Gastrocnemius medialis (tissue), 4 donors: ENCODE measurements around the gene LPAR1.

ENCODE experiments used
- CTCF ChIP-seq, 5 experiments: fragments of 450-650 bp in 3 of 5; fragments of 200-600 bp in 2 of 5; sonication (generic) in 2 of 5; IDR thresholded peaks in 4 of 5; conservative IDR thresholded peaks in 1 of 5; 1 replicate in 4 of 5; 2 replicates in 1 of 5; pipeline ENCODE4 v1.5.1; 2016 to 2019; ENCODE audit warnings: antibody characterized with exemption in 5 of 5, mild to moderate bottlenecking in 3 of 5, moderate library complexity in 3 of 5
- POLR2A ChIP-seq, 2 donors: fragments of 450-650 bp; IDR thresholded peaks; one replicate each; pipeline ENCODE4 v1.6.1; 2017; ENCODE audit warnings: antibody characterized with exemption in 2 of 2, mild to moderate bottlenecking in 2 of 2, moderate library complexity in 2 of 2

DNA sequence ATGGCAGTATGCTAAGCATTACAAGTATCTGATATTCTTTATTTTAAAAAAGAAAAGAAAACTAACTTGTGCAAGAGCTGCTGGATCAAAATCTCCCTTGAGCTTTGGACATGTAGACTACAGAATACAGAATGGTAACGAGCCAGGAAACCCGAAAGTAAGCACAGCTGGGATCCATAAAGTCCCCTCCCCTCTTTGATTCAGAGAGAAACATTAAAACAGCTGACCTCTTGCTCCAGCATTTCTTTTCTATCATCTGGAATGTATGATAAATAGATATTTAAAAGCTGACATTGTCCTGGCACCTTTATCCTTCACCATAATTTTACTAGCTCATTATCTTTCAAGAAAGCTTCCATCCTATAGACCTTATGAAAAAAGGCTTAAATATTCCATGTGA is 28.2 kb upstream of the LPAR1 start:
- TF ChIP-seq POLR2A (IDR thresholded peaks at IDR 0.05) (no peak), CTCF (IDR thresholded peaks at IDR 0.05 in 4 of 5, conservative IDR thresholded peaks at IDR 0.05 in 1 of 5) (no peak)
